ENCODE data around the gene CS.
"Not testable (repeated sequence)": the region's sequence is repeated elsewhere in the genome, so short reads cannot be mapped to it uniquely, and the experiment has no call there.

Gene CS

GRCh38 chr12:56299853-56300643 lies at the start of gene CS:
TSS of gene CS (minus strand) at chr12:56300330. CDS start at chr12:56300201, 129 bp downstream.
- peaks cover 45% of the 10 kb centered on the region for H3K79me2 ChIP-seq (ENCODE audit: control insufficient read depth, insufficient read depth, low read length, unreplicated experiment)
- peaks cover 6% of the 10 kb centered on the region; the same call in 1 of the 2 replicates for H3K36me3 ChIP-seq (ENCODE audit: insufficient read depth, low read length)
- peaks cover 20% of the 10 kb centered on the region for H3K4me1 ChIP-seq (ENCODE audit: control insufficient read depth, insufficient read depth, low read length, unreplicated experiment)
- peak within 1 kb of the TSS; percentile 90 for H3K4me3 ChIP-seq (ENCODE audit: low read depth, low read length)
- no peaks in the 10 kb centered on the region for H3K27me3 ChIP-seq (ENCODE audit: insufficient read depth, low read length)
- H2AFZ ChIP-seq (ENCODE audit: low read length, unreplicated experiment): peak within 1 kb of the TSS; percentile 85
- peak within 1 kb of the TSS; percentile 76 for H3K27ac ChIP-seq (ENCODE audit: low read depth, low read length)

- no peak overlapping the region for H3K27ac ChIP-seq (ENCODE audit: low read depth, low read length)
- no peak overlapping the region for H3K4me3 ChIP-seq (ENCODE audit: low read depth, low read length)
- H2AFZ ChIP-seq (ENCODE audit: low read length, unreplicated experiment): no peak overlapping the region
- no peaks in the 10 kb centered on the region for H3K4me1 ChIP-seq (ENCODE audit: control insufficient read depth, insufficient read depth, low read length, unreplicated experiment)
- H3K36me3 ChIP-seq (ENCODE audit: insufficient read depth, low read length): peaks cover 43% of the 10 kb centered on the region
- H3K27me3 ChIP-seq (ENCODE audit: insufficient read depth, low read length): no peaks in the 10 kb centered on the region
- H3K79me2 ChIP-seq (ENCODE audit: control insufficient read depth, insufficient read depth, low read length, unreplicated experiment): no peaks in the 10 kb centered on the region
These were observed 48.6 kb upstream of the CS start for GRCh38 chr12:56348776-56349175.

- H3K79me2 ChIP-seq (ENCODE audit: control insufficient read depth, insufficient read depth, low read length, unreplicated experiment); H3K4me3 ChIP-seq (ENCODE audit: low read depth, low read length); H3K27me3 ChIP-seq (ENCODE audit: insufficient read depth, low read length); H2AFZ ChIP-seq (ENCODE audit: low read length, unreplicated experiment); H3K27ac ChIP-seq (ENCODE audit: low read depth, low read length); H3K4me1 ChIP-seq (ENCODE audit: control insufficient read depth, insufficient read depth, low read length, unreplicated experiment): not testable (repeated sequence)
- peaks cover 54% of the 10 kb centered on the region for H3K36me3 ChIP-seq (ENCODE audit: insufficient read depth, low read length)
These were observed 47.1 kb upstream of the CS start for GRCh38 chr12:56347255-56347654.

GRCh38 chr12:56346675-56347074 lies 46.5 kb upstream of the CS start:
- Histone ChIP-seq H3K36me3 (ENCODE audit: insufficient read depth, low read length) (peaks cover 53% of the 10 kb centered on the region), H3K27me3 (ENCODE audit: insufficient read depth, low read length) (no peaks in the 10 kb centered on the region), H3K4me3 (ENCODE audit: low read depth, low read length) (no peak overlapping the region), H2AFZ (ENCODE audit: low read length, unreplicated experiment) (no peak overlapping the region), H3K27ac (ENCODE audit: low read depth, low read length) (no peak overlapping the region), H3K4me1 (ENCODE audit: control insufficient read depth, insufficient read depth, low read length, unreplicated experiment) (no peaks in the 10 kb centered on the region), H3K79me2 (ENCODE audit: control insufficient read depth, insufficient read depth, low read length, unreplicated experiment) (no peaks in the 10 kb centered on the region)

- not testable (repeated sequence) for H3K27ac ChIP-seq (ENCODE audit: low read depth, low read length); H2AFZ ChIP-seq (ENCODE audit: low read length, unreplicated experiment); H3K27me3 ChIP-seq (ENCODE audit: insufficient read depth, low read length); H3K4me3 ChIP-seq (ENCODE audit: low read depth, low read length); H3K79me2 ChIP-seq (ENCODE audit: control insufficient read depth, insufficient read depth, low read length, unreplicated experiment); H3K4me1 ChIP-seq (ENCODE audit: control insufficient read depth, insufficient read depth, low read length, unreplicated experiment)
- peaks cover 25% of the 10 kb centered on the region; the same call in 1 of the 2 replicates for H3K36me3 ChIP-seq (ENCODE audit: insufficient read depth, low read length)
These were observed 42.2 kb upstream of the CS start for GRCh38 chr12:56342290-56342689.

- H3K4me3 ChIP-seq (ENCODE audit: low read depth, low read length): no peak overlapping the region
- H3K79me2 ChIP-seq (ENCODE audit: control insufficient read depth, insufficient read depth, low read length, unreplicated experiment): no peaks in the 10 kb centered on the region
- no peak overlapping the region for H3K27ac ChIP-seq (ENCODE audit: low read depth, low read length)
- H3K36me3 ChIP-seq (ENCODE audit: insufficient read depth, low read length): peaks cover 21% of the 10 kb centered on the region; the same call in 1 of the 2 replicates
- H2AFZ ChIP-seq (ENCODE audit: low read length, unreplicated experiment): no peak overlapping the region
- no peaks in the 10 kb centered on the region for H3K27me3 ChIP-seq (ENCODE audit: insufficient read depth, low read length)
- no peaks in the 10 kb centered on the region for H3K4me1 ChIP-seq (ENCODE audit: control insufficient read depth, insufficient read depth, low read length, unreplicated experiment)
These were observed 41.5 kb upstream of the CS start for GRCh38 chr12:56341616-56342015.

GRCh38 chr12:56339158-56339422 lies 39.0 kb upstream of the CS start:
- H3K36me3 ChIP-seq (ENCODE audit: insufficient read depth, low read length): peaks cover 13% of the 10 kb centered on the region; the same call in 1 of the 2 replicates
- H2AFZ ChIP-seq (ENCODE audit: low read length, unreplicated experiment): no peak overlapping the region
- no peaks in the 10 kb centered on the region for H3K79me2 ChIP-seq (ENCODE audit: control insufficient read depth, insufficient read depth, low read length, unreplicated experiment)
- H3K4me1 ChIP-seq (ENCODE audit: control insufficient read depth, insufficient read depth, low read length, unreplicated experiment): no peaks in the 10 kb centered on the region
- no peaks in the 10 kb centered on the region for H3K27me3 ChIP-seq (ENCODE audit: insufficient read depth, low read length)
- no peak overlapping the region for H3K27ac ChIP-seq (ENCODE audit: low read depth, low read length)
- H3K4me3 ChIP-seq (ENCODE audit: low read depth, low read length): no peak overlapping the region

- Histone ChIP-seq H3K27ac (ENCODE audit: low read depth, low read length) (no peak within 1 kb of the TSS), H3K4me3 (ENCODE audit: low read depth, low read length) (no peak within 1 kb of the TSS), H3K36me3 (ENCODE audit: insufficient read depth, low read length) (peaks cover 11% of the 10 kb centered on the region; the same call in 1 of the 2 replicates), H3K79me2 (ENCODE audit: control insufficient read depth, insufficient read depth, low read length, unreplicated experiment) (no peaks in the 10 kb centered on the region), H2AFZ (ENCODE audit: low read length, unreplicated experiment) (no peak within 1 kb of the TSS), H3K4me1 (ENCODE audit: control insufficient read depth, insufficient read depth, low read length, unreplicated experiment) (no peaks in the 10 kb centered on the region), H3K27me3 (ENCODE audit: insufficient read depth, low read length) (no peaks in the 10 kb centered on the region)
These were observed 38.4 kb upstream of the CS start, which contains the start of gene IL23A for GRCh38 chr12:56338308-56339157. TSS of gene IL23A (plus strand) at chr12:56338884. CDS start at chr12:56339045, 161 bp downstream.

GRCh38 chr12:56337753-56338251 lies 37.7 kb upstream of the CS start:
- Histone ChIP-seq H3K4me1 (ENCODE audit: control insufficient read depth, insufficient read depth, low read length, unreplicated experiment) (peaks cover 6% of the 10 kb centered on the region), H3K4me3 (ENCODE audit: low read depth, low read length) (no peak overlapping the region), H3K27ac (ENCODE audit: low read depth, low read length) (no peak overlapping the region), H2AFZ (ENCODE audit: low read length, unreplicated experiment) (no peak overlapping the region), H3K79me2 (ENCODE audit: control insufficient read depth, insufficient read depth, low read length, unreplicated experiment) (no peaks in the 10 kb centered on the region), H3K27me3 (ENCODE audit: insufficient read depth, low read length) (no peaks in the 10 kb centered on the region), H3K36me3 (ENCODE audit: insufficient read depth, low read length) (peaks cover 4% of the 10 kb centered on the region; the same call in 1 of the 2 replicates)

GRCh38 chr12:56336361-56337167 lies 36.4 kb upstream of the CS start:
- Histone ChIP-seq H3K27me3 (ENCODE audit: insufficient read depth, low read length) (no peaks in the 10 kb centered on the region), H3K27ac (ENCODE audit: low read depth, low read length) (no peak overlapping the region), H3K4me1 (ENCODE audit: control insufficient read depth, insufficient read depth, low read length, unreplicated experiment) (peaks cover 8% of the 10 kb centered on the region), H3K36me3 (ENCODE audit: insufficient read depth, low read length) (no peaks in the 10 kb centered on the region), H3K4me3 (ENCODE audit: low read depth, low read length) (no peak overlapping the region), H3K79me2 (ENCODE audit: control insufficient read depth, insufficient read depth, low read length, unreplicated experiment) (no peaks in the 10 kb centered on the region), H2AFZ (ENCODE audit: low read length, unreplicated experiment) (no peak overlapping the region)

Data from ACC112 (cell line).